Thyroid gland (tissue), 4 donors: Measurements from ENCODE around the gene DVL2. TPM values are rescaled to one million over a fixed set of nuclear protein-coding genes. Genes with fewer than 3 reads are reported as not detected.

ENCODE experiments used
- DNase-seq, 2 donors: peaks; one replicate each; pipeline ENCODE4 v3.0.0-alpha.2; 2019
- H3K27ac ChIP-seq, 3 donors: fragments of 200-600 bp; sonication (generic); 1 replicate in 2 of 3; 2 replicates in 1 of 3; pipeline ENCODE4 v1.5.1; 2016 to 2019; ENCODE audit warnings: mild to moderate bottlenecking in 1 of 3, moderate library complexity in 1 of 3
- H3K27me3 ChIP-seq: fragments of 200-600 bp; sonication (generic); one replicate; pipeline ENCODE4 v1.5.1; 2019
- H3K36me3 ChIP-seq, 2 donors: fragments of 200-600 bp; sonication (generic); one replicate each; pipeline ENCODE4 v1.5.1; 2016 to 2019
- H3K4me1 ChIP-seq, 2 donors: fragments of 200-600 bp; sonication (generic); one replicate each; pipeline ENCODE4 v1.5.1; 2017 to 2019
- H3K4me3 ChIP-seq, 3 donors: fragments of 200-600 bp; sonication (generic); replicated peaks in 1 of 3; 1 replicate in 2 of 3; 2 replicates in 1 of 3; pipeline ENCODE4 v1.5.1; 2016; ENCODE audit warnings: mild to moderate bottlenecking in 1 of 3
- H3K9me3 ChIP-seq: fragments of 200-600 bp; sonication (generic); one replicate; pipeline ENCODE4 v1.5.1; 2017
- POLR2A ChIP-seq, 2 donors: fragments of 450-650 bp; IDR thresholded peaks; one replicate each; pipeline ENCODE4 v1.6.1; 2017; ENCODE audit warnings: antibody characterized with exemption in 2 of 2, mild to moderate bottlenecking in 2 of 2, moderate library complexity in 1 of 2
- WGBS, 2 donors: methylation state at CpG; one replicate each; pipeline ENCODE4 v1.1.5; 2017; 5-methylcytosine and 5-hydroxymethylcytosine counted together
- intact Hi-C: fragments of 100-400 bp; cut with DNase I; formaldehyde crosslinking; loops from one replicate; pipeline ENCODE4 v1.15.1; 2023
- microRNA counts, 2 donors: library from miRNA; unstranded; fragments of <30 nt; microRNA quantifications; one replicate each; lab custom pipeline; 2016 to 2017
- microRNA-seq: library from miRNA; unstranded; fragments of <30 nt; microRNA quantifications from one replicate; pipeline ENCODE4, GENCODE V29; 2016
- small RNA-seq: library from RNA; depleted of rRNA; stranded (forward); fragments of <200 nt; gene quantifications from one replicate; pipeline ENCODE3, GENCODE V24; 2016
- total RNA-seq, 4 donors: library from RNA; depleted of rRNA; stranded (reverse); fragments of >200 nt; gene quantifications; one replicate each; pipeline ENCODE4 v1.2.3, GENCODE V29; 2016
- TF ChIP-seq, protein P1 (sequence below), 6 experiments: fragments of 200-600 bp in 3 of 6; fragments of 450-650 bp in 3 of 6; sonication (generic) in 3 of 6; IDR thresholded peaks; one replicate each; pipeline ENCODE4 v1.5.1; 2016 to 2019; ENCODE audit warnings: antibody characterized with exemption in 6 of 6, mild to moderate bottlenecking in 2 of 6, inconsistent platforms in 1 of 6, moderate library complexity in 1 of 6

DVL2 gene
- total RNA-seq, 4 donors from 2014 or later: 45.3 to 68.6 (median 49.0) TPM

DNA sequence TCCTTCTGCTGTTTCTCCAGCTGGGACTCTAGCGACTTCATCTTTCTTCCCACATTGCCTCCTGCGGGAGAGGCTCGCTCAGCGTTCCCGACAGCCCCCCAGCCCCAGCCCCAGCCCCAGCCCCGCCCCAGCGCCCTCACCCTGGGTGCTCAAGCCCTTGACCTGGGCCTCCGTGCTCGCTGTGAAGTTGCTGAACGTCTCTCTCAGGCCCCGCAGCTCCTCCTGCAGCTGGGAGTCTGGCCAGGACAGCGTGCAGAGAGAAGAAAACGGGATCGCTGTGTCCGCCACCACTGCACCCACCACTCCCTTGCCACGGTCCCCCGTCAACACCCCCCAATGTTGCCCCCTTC lies 57.5 kb downstream of the DVL2 start:
- no peaks in the 10 kb centered on the region for H3K9me3 ChIP-seq
- no peaks in the 10 kb centered on the region for H3K27me3 ChIP-seq
- H3K27ac ChIP-seq: peak overlapping the region in 2 of 3 donors; percentile 21 to 45
- TF ChIP-seq POLR2A (IDR thresholded peaks at IDR 0.05): no peak
- TF ChIP-seq, protein P1, sequence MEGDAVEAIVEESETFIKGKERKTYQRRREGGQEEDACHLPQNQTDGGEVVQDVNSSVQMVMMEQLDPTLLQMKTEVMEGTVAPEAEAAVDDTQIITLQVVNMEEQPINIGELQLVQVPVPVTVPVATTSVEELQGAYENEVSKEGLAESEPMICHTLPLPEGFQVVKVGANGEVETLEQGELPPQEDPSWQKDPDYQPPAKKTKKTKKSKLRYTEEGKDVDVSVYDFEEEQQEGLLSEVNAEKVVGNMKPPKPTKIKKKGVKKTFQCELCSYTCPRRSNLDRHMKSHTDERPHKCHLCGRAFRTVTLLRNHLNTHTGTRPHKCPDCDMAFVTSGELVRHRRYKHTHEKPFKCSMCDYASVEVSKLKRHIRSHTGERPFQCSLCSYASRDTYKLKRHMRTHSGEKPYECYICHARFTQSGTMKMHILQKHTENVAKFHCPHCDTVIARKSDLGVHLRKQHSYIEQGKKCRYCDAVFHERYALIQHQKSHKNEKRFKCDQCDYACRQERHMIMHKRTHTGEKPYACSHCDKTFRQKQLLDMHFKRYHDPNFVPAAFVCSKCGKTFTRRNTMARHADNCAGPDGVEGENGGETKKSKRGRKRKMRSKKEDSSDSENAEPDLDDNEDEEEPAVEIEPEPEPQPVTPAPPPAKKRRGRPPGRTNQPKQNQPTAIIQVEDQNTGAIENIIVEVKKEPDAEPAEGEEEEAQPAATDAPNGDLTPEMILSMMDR (IDR thresholded peaks at IDR 0.05): no peak
- no peaks in the 10 kb centered on the region for H3K36me3 ChIP-seq
- H3K4me1 ChIP-seq: peaks cover 23 to 34% of the 10 kb centered on the region in 2 donors
- peak; percentile 43 for DNase-seq
- 8 to 10% methylated on average over 16 to 17 of the region's 17 CpGs for WGBS, 2 donors
- intact Hi-C loops: loop anchor here (5.0 kb wide), 1 partner anchor 125 kb away; no protein-coding TSS in a partner anchor
- H3K4me3 ChIP-seq: peak overlapping the region in 2 of 3 donors; percentile 24 to 29

DNA sequence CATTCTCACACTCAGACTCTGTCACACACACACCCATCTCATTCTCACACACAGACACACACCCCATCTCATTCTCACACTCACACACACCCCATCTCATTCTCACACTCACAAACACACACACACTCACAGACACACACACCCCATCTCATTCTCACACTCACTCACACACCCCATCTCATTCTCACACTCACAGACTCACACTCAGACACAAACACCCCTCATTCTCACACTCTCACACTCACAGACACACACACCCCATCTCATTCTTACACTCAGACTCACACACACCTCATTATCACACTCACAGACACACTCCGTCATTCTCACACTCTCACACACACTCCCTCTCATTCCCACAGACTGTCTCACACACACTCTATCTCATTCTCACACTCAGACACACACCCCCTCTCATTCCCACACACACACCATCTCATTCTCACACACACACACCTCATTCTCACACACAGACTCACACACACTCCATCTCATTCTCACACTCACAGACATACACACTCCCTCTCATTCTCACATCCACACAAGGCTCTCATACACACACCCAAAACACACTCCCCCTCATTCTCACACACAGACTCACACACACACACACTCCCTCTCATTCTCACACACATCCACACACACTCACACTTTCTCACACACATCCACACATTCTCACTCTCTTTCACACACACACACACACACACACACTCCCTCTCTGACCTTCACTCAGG lies 58.0 kb downstream of the DVL2 start:
- no peak for DNase-seq
- Histone ChIP-seq H3K27ac (peak overlapping the region in 1 of 3 donors; percentile 45), H3K27me3 (no peaks in the 10 kb centered on the region), H3K36me3 (no peaks in the 10 kb centered on the region), H3K4me1 (peaks cover 23 to 34% of the 10 kb centered on the region in 2 donors), H3K9me3 (no peaks in the 10 kb centered on the region), H3K4me3 (peak overlapping the region in 1 of 3 donors; percentile 29)
- WGBS, 2 donors: 90 to 93% methylated on average over 1 of the region's 1 CpG
- intact Hi-C loops: loop anchor here (5.0 kb wide), 1 partner anchor 124 kb away; no protein-coding TSS in a partner anchor
- no peak for TF ChIP-seq POLR2A (IDR thresholded peaks at IDR 0.05)
- TF ChIP-seq, protein P1 (IDR thresholded peaks at IDR 0.05): no peak

MicroRNAs encoded within 50 kb of the gene (microRNA counts, 767-probe panel; counts per million panel counts)
- 0 counts per million in 2 donors for microRNA hsa-miR-324-3p (lab: Ali Mortazavi, UCI)
- microRNA hsa-miR-324-5p (lab: Ali Mortazavi, UCI): 2,758 to 5,100 counts per million in 2 donors

Small RNA genes lying within 50 kb of the gene (microRNA-seq; reads per million reads assigned to microRNA genes)
- gene MIR324: 994 reads per million, percentile 81 among the genes with 10 or more reads in this experiment

Small RNA genes lying within 50 kb of the gene (small RNA-seq; reads per million reads assigned to genes)
- not detected for gene AC120057.4
- gene MIR324: 0.66 reads per million
- not detected for gene RF00019

Other genes starting within 250 kb of the DVL2 start
- gene ALOX12, start 238.5 kb downstream of the DVL2 start, total RNA-seq: not detected
- 100 to 1,000 TPM; 134 to 297 (median 200) TPM for gene RNASEK, start 221.9 kb downstream of the DVL2 start, total RNA-seq
- gene BCL6B, start 211.5 kb downstream of the DVL2 start, total RNA-seq: 10 to 100 TPM in 2 of 4 donors, 1 to 10 TPM in 2; 3.1 to 18.9 (median 7.6) TPM
- 1 to 10 TPM; 1.2 to 6.7 (median 4.1) TPM for gene SLC16A13, start 198.5 kb downstream of the DVL2 start, total RNA-seq
- gene SLC16A11, start 190.4 kb downstream of the DVL2 start, total RNA-seq: 10 to 100 TPM in 3 of 4 donors, 1 to 10 TPM in 1; 5.4 to 43.9 (median 18.8) TPM
- 1 to 10 TPM in 3 of 4 donors, under 1 TPM in 1; 0.59 to 3.9 (median 2.1) TPM for gene CLEC10A, start 154.3 kb downstream of the DVL2 start, total RNA-seq
- gene ASGR2, start 119.7 kb downstream of the DVL2 start, total RNA-seq: 1 to 10 TPM in 1 of 4 donors, not detected in 3; 1.0 TPM
- gene ASGR1, start 55.1 kb downstream of the DVL2 start, total RNA-seq: 1 to 10 TPM in 3 of 4 donors, not detected in 1; 3.0 to 6.5 (median 3.3) TPM
- gene DLG4, start 14.7 kb downstream of the DVL2 start, total RNA-seq: 10 to 100 TPM in 2 of 4 donors, 1 to 10 TPM in 2; 6.8 to 21.5 (median 12.4) TPM
- gene ACADVL, start 14.6 kb downstream of the DVL2 start, total RNA-seq: 1,000 to 10,000 TPM in 1 of 4 donors, 100 to 1,000 TPM in 3; 581 to 1,743 (median 795) TPM
- gene PHF23, start 4.9 kb upstream of the DVL2 start, total RNA-seq: 10 to 100 TPM; 19.8 to 39.5 (median 35.8) TPM
- gene GABARAP, start 7.9 kb upstream of the DVL2 start, total RNA-seq: 100 to 1,000 TPM; 112 to 840 (median 273) TPM
- 10 to 100 TPM; 35.1 to 70.4 (median 48.4) TPM for gene CTDNEP1, start 17.2 kb upstream of the DVL2 start, total RNA-seq
- gene ELP5, start 17.7 kb upstream of the DVL2 start, total RNA-seq: 10 to 100 TPM; 27.4 to 49.0 (median 33.0) TPM
- gene CLDN7, start 28.0 kb upstream of the DVL2 start, total RNA-seq: 100 to 1,000 TPM; 108 to 161 (median 144) TPM
- gene SLC2A4, start 47.2 kb upstream of the DVL2 start, total RNA-seq: 10 to 100 TPM in 1 of 4 donors, 1 to 10 TPM in 3; 2.5 to 14.6 (median 3.9) TPM
- 1 to 10 TPM; 1.2 to 4.1 (median 2.1) TPM for gene YBX2, start 60.1 kb upstream of the DVL2 start, total RNA-seq
- gene EIF5A, start 73.1 kb upstream of the DVL2 start, total RNA-seq: 100 to 1,000 TPM; 135 to 210 (median 144) TPM
- 100 to 1,000 TPM in 2 of 4 donors, 10 to 100 TPM in 2; 69.5 to 130 (median 100) TPM for gene GPS2, start 80.8 kb upstream of the DVL2 start, total RNA-seq
- 10 to 100 TPM; 18.5 to 32.8 (median 22.5) TPM for gene NEURL4, start 94.8 kb upstream of the DVL2 start, total RNA-seq
- gene ACAP1, start 102.0 kb upstream of the DVL2 start, total RNA-seq: 1 to 10 TPM in 3 of 4 donors, under 1 TPM in 1; 0.89 to 7.1 (median 3.8) TPM
- 10 to 100 TPM in 3 of 4 donors, 1 to 10 TPM in 1; 6.6 to 20.4 (median 18.7) TPM for gene KCTD11, start 117.6 kb upstream of the DVL2 start, total RNA-seq
- gene TMEM95, start 120.6 kb upstream of the DVL2 start, total RNA-seq: not detected
- 10 to 100 TPM; 11.0 to 30.2 (median 15.9) TPM for gene TNK1, start 146.6 kb upstream of the DVL2 start, total RNA-seq
- 10 to 100 TPM; 18.3 to 21.6 (median 19.9) TPM for gene PLSCR3, start 160.0 kb upstream of the DVL2 start, total RNA-seq
- 100 to 1,000 TPM in 1 of 4 donors, 10 to 100 TPM in 3; 27.8 to 133 (median 35.2) TPM for gene TMEM256, start 169.6 kb upstream of the DVL2 start, total RNA-seq
- 1 to 10 TPM; 2.2 to 6.3 (median 4.7) TPM for gene NLGN2, start 173.3 kb upstream of the DVL2 start, total RNA-seq
- gene SPEM1, start 185.8 kb upstream of the DVL2 start, total RNA-seq: not detected
- under 1 TPM in 1 of 4 donors, not detected in 3; 0.40 TPM for gene SPEM2, start 191.1 kb upstream of the DVL2 start, total RNA-seq
- not detected for gene SPEM3, start 194.3 kb upstream of the DVL2 start, total RNA-seq
- gene TMEM102, start 200.9 kb upstream of the DVL2 start, total RNA-seq: 10 to 100 TPM; 11.3 to 19.4 (median 16.4) TPM
- gene FGF11, start 205.0 kb upstream of the DVL2 start, total RNA-seq: 10 to 100 TPM in 3 of 4 donors, 1 to 10 TPM in 1; 4.3 to 12.1 (median 10.5) TPM
- 10 to 100 TPM; 13.4 to 29.2 (median 19.8) TPM for gene CHRNB1, start 210.5 kb upstream of the DVL2 start, total RNA-seq
- gene ZBTB4, start 245.1 kb upstream of the DVL2 start, total RNA-seq: 10 to 100 TPM; 58.5 to 85.2 (median 79.9) TPM
- gene SLC35G6, start 246.9 kb upstream of the DVL2 start, total RNA-seq: not detected
- 100 to 1,000 TPM in 2 of 4 donors, 10 to 100 TPM in 2; 47.6 to 125 (median 82.2) TPM for gene POLR2A, start 249.8 kb upstream of the DVL2 start, total RNA-seq